Upper lobe of left lung (tissue), 4 donors: ENCODE measurements around the gene GPX1.
"Not testable (repeated sequence)": the region's sequence is repeated elsewhere in the genome, so short reads cannot be mapped to it uniquely, and the experiment has no call there.

Source experiments
- POLR2A ChIP-seq, 4 donors: fragments of 450-650 bp; IDR thresholded peaks; one replicate each; pipeline ENCODE4 v1.5.1; 2016 to 2017; ENCODE audit warnings: antibody characterized with exemption in 4 of 4, mild to moderate bottlenecking in 2 of 4
- POLR2AphosphoS5 ChIP-seq, 2 donors: sonication (generic); formaldehyde crosslinking; IDR thresholded peaks; one replicate each; pipeline ENCODE4 v1.5.1; 2017; ENCODE audit warnings: antibody characterized with exemption in 2 of 2
- TF ChIP-seq, protein P1 (sequence below), 6 experiments: fragments of 450-650 bp in 4 of 6; fragments of 200-600 bp in 2 of 6; sonication (generic) in 2 of 6; IDR thresholded peaks; one replicate each; pipeline ENCODE4 v1.5.1; 2016 to 2019; ENCODE audit warnings: antibody characterized with exemption in 6 of 6

DNA sequence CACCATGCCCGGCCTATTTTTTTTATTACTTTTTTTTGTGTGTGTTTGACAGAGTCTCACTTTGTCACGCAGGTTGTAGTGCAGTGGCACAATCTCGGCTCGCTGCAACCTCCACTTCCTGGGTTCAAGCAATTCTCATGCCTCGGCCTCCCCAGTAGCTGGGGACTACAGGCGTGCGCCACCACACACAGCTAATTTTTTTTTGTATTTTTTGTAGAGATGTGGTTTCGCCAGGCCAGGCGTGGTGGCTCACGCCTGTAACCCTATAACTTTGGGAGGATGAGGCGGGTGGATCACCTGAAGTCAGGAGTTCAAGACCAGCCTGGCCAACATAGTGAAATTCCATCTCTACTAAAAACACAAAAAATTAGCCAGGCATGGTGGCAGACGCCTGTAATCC, 9.8 kb downstream of the GPX1 start:
- not testable (repeated sequence) for TF ChIP-seq POLR2A, POLR2AphosphoS5 (IDR thresholded peaks at IDR 0.05)
- TF ChIP-seq, protein P1, sequence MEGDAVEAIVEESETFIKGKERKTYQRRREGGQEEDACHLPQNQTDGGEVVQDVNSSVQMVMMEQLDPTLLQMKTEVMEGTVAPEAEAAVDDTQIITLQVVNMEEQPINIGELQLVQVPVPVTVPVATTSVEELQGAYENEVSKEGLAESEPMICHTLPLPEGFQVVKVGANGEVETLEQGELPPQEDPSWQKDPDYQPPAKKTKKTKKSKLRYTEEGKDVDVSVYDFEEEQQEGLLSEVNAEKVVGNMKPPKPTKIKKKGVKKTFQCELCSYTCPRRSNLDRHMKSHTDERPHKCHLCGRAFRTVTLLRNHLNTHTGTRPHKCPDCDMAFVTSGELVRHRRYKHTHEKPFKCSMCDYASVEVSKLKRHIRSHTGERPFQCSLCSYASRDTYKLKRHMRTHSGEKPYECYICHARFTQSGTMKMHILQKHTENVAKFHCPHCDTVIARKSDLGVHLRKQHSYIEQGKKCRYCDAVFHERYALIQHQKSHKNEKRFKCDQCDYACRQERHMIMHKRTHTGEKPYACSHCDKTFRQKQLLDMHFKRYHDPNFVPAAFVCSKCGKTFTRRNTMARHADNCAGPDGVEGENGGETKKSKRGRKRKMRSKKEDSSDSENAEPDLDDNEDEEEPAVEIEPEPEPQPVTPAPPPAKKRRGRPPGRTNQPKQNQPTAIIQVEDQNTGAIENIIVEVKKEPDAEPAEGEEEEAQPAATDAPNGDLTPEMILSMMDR (IDR thresholded peaks at IDR 0.05): not testable (repeated sequence)
